CD4-positive, alpha-beta T cell treated with Interleukin-17A for 1 hour (primary cell): ENCODE data around the gene PODNL1.
"Not testable (repeated sequence)": the region's sequence is repeated elsewhere in the genome, so short reads cannot be mapped to it uniquely, and the experiment has no call there.

Experiments
- DNase-seq: peaks from one replicate; pipeline ENCODE4 v3.0.0-alpha.2; 2020

Gene PODNL1

DNA sequence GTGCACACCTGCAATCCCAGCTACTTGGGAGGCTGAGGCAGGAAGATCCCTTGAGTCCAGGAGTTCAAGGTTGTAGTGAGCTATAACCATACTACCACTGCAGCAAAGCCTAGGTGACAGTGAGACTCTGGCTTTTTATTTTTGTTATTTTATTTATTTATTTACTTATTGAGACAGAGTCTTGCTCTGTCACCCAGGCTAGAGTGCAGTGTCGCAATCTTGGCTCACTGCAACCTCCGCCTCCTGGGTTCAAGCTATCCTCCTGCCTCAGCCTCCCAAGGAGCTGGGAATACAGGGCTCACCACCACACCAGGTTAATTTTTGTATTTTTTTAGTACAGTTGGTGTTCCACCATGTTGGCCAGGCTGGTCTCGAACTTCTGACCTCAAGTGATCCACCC, 35.3 kb upstream of the PODNL1 start:
- DNase-seq: not testable (repeated sequence)

DNA sequence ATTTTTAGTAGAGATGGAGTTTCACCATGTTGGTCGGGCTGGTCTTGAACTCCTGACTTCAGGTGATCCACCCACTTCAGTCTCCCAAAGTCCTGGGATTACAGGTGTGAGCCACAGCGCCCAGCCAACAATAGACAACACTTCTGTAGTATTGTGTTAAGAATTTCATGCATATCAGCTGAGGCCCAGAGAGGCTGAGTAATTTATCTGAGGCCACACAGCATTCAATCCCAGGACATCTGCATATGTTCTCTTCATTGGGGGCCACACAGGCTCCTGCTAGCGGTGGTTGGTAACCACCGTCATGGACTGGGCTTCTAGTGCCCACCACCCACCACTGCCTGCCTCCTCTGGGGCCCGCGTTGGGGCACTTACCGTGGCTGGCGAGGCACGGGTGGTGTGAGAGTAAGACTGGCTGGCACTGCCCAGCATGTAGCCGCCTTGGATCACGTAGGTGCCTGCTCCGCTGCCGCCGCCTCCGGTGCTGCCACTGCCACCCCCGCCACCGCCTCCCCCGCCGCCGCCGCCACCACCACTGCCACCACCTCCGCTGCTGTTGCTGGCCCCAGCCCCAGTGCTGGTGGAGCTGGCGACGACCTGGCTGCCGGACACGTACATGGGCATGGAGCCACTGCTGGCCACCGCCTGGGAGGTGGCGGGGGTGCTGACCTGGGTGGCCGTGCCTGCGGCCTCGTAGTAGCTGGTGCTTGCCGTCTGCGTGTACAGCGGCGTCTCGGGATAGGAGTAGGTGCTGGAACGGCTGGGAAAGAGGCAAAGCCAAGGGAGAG, 34.3 kb upstream of the PODNL1 start:
- DNase-seq: no peak

DNA sequence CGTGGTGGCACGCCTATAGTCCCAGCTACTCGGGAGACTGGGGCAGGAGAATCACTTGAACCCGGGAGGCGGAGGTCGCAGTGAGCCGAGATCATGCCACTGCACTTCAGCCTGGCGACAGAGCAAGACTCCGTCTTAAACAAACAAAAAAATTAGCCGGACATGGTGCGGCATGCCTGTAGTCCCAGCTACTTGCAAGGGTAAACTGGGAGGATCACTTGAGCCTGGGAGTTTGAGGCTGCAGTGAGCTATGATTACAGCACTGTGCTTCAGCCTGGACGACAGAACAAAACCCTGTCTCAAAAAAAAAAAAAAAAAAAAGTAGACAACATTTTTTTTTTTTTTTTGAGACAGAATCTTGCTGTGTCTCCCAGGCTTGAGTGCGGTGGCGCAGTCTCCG, 33.7 kb upstream of the PODNL1 start:
- not testable (repeated sequence) for DNase-seq

DNA sequence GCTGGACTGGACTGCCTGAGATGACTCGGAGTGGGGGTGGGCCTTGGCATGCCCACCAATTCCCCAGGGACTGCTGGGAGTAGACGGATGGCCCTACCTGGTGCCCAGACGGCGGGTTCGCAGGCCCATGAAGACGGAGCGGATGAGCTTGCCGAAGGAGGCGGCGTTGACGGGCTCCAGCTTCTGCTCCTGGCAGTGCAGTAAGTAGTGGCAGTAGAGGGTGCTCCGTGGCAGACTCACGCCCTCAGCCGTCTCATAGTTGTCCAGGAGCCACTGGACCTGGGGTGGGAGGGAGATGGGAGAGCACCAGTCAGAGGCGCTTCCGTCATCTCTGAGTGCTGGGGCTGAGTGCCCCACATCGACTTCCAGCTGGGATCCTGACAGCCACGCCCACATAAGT, 31.7 kb upstream of the PODNL1 start:
- DNase-seq: no peak

DNA sequence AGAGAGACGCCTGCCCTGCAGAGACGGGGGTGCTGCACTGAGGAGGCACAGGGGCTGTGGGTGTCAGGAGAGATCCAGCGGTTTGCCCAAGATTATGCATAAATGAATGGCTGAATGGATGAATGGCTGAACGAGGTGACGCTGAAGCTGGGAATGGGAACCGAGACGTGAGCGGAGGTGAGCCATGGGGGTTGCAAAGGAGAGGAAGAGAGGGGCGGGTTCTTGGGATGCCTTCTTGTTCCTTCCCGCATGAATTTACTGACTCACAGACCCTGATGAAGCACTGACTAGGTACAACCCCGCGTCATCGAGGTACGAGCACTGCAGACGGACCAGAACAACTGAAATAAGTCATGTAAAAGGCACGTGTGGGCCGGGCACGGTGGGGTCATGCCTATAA, 30.8 kb upstream of the PODNL1 start:
- DNase-seq: no peak

DNA sequence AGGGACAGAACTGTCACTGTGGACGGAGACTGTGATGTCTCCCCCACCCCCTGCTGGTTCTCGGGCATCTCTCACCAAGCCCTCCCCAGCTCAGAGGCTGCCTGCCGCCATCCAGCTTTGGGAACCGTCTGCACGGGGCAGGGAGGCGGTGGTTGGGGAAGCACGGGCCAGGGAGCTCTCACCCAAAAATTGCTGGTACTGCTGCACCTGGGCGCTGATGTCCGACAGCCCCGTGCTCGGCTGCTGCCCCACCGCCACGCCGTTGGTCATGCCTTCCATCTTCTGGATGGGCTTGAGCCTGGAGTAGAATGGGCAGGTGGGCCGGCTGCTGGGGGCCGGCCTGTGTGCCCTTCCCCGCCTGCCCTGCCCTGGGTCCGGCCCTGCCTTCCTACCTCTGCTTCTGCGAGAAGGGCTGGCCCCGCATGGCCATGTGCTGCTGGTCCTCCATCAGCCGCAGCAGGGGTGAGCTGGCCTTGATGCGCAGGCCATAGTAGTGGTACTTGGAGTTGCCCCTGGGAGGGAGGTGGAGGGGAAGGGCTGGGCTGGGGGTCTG, 30.2 kb upstream of the PODNL1 start:
- no peak for DNase-seq

DNA sequence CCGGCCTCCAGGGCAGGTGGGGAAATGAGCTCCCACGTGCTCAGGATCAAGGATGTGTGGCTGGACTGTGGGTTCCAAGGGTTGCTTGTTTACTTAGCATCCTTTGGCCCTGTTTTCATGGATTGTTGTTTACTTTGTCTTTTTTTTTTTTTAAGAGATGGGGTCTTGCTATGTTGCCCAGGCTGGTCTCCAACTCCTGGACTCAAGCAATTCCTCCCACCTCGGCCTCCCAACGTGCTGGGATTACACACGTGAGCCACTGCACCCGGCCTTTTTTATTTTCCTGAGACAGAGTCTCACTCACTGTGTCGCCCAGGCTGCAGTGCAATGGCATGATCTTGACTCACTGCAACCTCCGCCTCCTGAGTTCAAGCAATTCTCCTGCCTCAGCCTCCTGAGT, 29.0 kb upstream of the PODNL1 start:
- DNase-seq: not testable (repeated sequence)

DNA sequence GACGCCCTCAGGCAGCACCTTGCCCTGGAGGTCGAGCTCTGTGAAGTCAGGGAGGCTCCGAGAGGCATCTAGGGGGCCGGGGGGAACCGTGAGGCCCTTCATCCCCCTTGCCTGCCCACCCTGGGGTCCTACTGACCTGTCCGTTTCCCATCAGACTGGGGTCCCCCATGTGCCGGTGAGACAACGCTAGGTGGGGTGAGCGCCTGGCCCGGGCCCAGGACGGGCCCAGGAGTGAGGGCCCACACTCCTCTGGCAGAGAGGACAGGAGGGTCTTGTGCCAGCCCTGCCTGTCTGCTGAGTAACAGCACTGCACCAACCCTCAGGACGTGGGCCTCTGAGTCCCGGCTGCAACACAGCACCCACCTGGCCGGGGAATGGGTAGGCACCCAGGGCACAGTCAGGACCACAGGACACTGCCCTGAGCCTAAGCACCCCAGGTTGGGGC, 28.5 kb upstream of the PODNL1 start:
- DNase-seq: no peak

DNA sequence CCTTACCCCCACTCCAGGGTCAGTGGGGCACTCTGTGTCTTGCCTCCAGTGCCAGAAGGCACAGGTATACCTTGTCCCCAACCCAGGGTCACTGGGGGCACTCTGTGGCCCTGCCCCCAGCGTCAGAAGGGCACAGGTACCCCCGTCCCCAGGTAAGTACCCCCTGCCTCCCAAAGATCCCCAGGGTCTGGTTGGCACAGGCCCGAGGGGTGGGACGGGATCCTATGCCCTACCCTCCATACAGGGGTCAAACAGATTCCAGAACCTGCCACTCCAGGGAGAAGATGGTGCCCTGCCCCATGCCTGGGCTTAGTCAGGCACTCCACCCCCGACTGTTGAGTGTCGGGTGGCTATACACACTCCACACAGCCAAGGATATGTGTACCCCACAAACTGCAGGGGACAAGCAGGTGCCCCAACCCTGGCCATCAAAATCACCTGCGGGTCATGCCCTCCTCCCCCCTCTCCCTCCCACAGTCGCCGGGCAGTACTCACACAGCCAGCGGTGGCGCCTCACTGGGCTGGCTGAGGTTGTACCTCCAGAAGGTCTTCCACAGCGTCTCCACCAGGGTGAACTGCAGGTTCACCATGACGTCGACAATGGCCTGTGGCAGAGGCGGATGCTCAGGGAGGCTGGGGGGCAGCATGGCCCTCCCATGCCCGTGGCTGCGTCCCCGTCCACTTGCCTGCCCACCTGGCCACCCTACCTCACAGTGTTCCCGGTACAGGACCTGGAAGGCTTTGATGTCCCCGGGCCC, 27.9 kb upstream of the PODNL1 start:
- DNase-seq: no peak

DNA sequence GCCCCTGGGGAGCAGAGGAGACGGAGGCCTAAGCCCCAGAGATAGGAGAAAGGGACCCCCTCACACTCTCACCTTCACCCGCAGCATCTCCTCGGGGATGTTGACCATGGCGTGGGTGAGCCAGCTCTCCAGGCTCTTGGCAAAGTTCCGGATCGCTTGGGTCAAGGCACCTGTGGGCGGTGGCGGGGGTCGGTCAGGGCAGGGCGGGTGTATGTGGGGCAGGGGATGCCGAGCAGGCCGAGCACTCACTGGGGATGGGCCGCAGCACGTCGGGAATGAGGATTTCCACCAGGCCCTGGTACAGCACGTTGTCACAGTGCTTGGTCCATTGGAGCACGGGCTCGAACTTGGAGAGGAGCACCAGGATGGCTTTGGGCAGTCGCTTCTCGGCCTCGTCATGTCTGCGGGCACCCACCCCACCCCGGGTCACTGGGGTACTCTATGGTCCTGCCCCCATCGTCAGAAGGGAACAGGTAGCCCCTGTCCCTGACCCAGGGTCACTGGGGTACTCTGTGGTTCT, 27.2 kb upstream of the PODNL1 start:
- no peak for DNase-seq

DNA sequence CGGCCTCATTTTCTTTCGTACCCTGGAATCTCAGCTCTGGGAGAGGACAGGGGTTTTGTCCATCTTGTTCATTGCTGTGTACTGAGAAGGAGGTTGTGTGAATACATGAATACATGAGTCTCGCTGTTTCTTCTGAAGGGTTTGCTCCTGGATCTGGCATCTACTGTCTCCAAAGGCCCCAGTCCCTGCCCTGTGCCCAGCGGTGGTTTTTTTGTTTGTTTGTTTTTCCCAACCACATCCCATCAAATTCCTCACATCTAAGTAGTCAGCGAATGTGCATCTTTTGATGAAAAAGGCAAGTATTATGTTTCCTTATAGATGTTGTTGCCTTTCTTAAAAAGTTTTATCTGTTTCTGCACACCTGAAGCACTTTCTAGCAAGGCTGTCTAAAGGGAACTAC, 26.6 kb upstream of the PODNL1 start:
- no peak for DNase-seq

DNA sequence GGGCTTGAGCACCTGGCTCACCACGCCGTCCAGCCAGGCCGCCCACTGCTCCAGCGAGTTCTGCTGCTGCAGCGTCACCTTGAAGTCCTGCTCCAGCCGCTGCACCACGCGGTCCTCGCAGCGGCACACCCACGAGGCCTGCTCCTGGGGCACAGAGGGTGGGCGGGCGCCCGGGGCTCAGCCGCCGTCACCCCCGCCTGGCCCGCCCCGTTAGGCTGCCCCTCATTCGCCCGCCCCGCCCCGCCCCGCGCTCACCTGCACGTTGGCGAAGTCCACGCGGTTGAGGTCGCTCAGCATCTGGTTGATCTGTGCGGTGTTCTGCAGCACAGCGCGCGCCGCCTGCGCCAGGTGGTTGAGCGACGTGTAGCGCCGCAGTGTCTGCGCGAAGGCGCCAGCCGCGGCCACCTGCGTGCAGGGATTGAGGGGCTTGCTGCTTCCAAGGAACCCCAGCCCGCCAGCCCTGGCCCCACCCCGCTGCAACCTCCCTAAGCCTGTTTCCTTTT, 25.4 kb upstream of the PODNL1 start:
- DNase-seq: no peak

DNA sequence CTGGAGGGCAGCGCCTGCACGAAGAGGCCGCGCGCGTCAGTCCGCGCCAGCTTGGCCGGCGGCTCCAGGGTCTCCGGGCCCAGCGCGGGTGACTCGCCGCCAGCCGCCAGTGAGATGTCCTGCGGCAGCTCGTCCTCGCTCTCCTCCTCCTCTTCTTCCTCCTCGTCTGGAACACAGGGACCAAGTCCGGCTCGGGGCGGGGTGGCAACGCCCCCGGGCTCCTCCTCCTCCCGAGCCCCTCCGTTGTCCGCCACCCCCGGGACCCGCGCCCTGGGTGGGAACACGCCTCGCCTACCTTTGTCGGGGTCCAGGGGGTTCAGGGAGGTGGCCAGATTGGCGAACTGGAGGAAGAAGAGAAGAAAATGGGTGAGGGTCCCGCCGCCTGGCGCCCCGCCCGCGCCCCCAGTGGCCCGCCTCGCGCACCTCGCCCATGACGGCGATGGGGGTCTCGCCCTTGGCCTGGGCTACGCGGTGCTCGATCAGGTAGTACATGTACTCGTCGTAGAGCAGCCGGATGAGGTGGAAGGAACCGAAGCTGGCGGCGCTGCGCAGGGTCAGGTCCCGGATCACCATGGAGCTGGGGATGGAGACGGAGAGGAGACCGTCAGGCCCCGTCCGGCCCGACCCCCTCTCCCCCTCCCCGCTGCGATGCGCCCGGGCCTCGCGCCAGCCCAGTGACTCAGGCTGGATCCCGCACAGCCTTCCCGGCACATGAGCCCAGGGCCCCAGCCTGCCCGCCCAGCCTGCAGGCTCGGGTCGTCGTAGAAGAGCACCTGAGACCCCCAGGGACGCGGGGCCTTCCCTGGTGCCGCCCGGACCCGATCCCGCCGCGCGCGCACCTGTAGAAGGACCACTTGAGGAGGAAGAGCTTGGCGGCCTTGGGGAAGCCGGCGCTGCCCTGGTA, 24.7 kb upstream of the PODNL1 start:
- DNase-seq: no peak

DNA sequence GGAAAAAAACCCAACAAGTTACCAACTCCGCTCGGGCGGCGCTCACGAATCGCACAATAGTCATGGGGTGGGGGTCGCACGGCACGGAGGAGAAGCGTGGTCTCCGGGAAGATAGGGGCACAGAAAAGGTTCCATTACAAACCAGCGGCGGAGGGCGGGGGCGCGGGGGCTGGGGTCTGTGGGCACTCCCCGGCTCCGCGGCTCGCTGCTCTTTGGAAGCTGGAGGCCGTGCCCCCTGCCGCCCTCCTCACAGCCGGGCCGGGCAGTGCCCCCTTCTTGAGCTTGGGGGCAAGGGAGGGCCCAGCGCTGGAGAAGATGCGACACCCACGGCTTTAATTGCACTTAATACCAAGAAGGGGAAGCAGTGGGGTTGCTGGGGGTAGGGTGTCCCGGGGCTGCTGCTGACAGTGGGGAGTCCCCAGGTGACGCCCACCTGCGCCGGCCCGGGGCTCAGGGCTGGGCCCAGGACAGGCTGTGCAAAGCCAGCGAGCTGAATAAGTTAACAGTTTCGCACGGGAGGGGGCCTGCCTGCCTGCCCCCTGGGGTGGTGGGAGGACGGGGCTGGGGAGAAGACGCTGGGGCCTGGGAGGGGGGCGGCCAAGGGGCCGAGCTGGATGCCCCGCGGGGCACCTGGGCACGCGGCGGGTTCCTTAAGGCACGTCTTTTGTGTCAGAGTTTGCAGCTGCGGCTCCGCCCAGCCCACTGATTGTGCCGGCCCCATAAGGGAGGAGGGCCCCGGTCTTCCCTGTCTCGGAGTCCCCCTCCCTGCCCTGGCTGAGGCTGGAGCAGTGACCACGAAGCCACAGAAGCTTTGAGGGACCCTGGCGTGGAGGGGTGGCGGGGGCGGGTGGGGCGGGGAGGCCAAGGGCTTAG, 23.8 kb upstream of the PODNL1 start:
- no peak for DNase-seq

DNA sequence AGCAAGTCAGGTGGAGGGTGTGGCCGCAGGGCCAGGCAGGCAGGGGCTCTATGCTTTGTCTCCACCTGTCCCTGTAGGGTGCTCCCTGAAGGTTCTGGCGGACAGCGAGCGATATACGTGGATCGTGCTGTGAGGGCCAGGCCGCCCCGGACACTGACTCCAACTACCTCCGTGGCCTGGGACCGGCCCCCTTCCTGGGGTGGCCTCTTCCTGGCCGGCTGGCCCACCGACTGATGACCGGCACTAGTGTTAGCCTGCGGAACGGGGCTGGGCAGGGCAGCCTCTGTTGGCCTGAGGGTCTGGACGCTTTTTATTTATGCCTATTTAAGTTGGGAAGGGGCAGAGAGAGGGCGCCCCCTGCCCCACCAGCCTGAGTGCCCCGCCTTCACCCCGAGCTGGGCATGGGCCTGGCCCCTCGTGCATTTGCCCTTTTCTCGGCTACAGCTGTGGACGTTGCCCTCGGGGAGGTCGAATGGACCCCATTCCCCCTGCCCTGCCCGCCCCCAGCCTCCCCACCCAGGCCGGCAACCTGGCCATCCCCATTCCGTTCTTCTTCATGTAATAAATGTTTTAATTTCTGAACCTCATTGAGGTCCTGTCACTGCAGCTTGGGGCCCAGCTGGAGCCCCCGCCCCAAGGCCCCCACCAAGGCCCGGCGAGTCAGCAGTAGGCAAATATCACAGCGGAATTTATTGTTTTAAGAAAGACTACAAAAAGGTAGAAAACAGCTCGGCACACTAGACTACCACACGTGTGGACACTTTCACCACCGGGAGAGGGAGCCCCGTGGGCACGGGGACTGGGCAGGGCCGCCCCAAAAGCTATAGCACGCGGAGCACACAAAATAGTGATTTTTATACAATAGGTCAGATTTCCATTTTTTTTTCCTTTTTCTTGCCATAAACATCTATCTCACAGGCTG, 22.9 kb upstream of the PODNL1 start:
- no peak for DNase-seq

DNA sequence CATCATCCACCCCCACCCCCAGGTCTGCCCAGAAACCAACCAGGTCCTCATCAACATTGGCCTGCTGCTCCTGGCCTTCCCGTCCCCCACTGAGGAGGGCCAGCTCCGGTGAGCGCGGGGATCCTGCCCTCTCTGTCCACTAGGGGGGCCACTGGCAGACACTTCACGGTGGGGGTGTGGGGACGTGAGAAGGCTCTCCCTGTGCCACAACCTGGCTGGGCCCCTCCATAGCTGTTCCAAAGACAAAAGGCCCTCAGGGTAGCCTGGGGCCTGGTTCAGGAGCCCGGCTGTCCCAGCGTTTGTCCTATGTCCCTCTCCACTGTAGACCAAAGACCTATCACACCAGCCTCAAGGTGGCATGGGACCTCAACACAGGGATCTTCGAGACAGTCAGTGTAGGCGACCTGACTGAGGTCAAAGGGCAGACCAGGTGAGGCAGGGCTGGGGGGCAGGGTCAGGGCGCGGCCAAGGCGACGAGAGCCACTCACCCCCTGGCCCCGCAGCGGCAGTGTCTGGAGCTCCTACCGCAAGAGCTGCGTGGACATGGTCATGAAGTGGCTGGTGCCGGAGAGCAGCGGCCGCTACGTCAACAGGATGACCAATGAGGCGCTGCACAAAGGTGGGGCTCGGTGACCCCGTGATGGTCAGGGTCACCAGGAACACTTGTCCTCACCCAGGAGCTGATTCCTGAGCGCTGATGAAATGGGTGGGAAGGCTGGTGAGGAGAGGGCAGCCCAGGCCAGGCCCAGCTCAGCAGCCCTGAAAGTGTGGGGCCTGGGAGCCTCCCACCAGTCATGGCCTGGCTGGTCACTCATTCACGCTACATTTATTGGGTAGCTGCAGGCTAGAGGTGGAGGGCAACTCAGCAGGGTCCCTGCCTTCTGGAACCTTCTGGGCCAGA, 22.0 kb upstream of the PODNL1 start:
- DNase-seq: peak; percentile 36

DNA sequence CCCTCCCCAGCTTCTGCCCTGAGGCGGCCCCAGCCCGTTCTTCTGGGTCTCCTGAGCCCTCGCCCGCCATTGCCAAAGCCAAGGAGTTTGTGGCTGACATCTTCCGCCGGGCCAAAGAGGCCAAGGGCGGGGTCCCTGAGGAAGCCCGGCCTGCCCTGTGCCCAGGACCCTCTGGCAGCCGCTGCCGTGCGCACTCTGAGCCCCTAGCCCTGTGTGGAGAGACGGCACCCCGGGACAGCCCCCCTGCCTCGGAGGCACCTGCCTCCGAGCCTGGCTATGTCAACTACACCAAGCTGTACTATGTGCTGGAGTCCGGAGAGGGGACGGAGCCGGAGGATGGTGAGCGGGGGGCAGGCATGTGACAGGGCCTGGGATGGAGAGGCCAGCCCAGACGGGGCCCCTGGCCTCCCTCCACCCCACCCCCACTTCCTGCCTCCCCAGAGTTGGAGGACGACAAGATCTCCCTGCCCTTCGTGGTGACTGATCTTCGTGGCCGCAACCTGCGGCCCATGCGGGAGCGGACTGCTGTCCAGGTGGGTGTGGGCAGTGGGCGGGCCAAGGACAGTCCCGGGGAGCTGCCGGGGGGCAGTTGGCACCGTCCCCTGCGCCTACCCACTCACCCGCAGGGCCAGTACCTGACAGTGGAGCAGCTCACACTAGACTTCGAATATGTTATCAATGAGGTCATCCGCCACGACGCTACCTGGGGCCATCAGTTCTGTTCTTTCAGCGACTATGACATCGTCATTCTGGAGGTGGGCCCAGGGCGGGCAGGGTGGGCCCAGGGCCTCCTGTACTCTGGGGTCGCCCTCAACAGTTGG, 21.1 kb upstream of the PODNL1 start:
- DNase-seq: no peak

DNA sequence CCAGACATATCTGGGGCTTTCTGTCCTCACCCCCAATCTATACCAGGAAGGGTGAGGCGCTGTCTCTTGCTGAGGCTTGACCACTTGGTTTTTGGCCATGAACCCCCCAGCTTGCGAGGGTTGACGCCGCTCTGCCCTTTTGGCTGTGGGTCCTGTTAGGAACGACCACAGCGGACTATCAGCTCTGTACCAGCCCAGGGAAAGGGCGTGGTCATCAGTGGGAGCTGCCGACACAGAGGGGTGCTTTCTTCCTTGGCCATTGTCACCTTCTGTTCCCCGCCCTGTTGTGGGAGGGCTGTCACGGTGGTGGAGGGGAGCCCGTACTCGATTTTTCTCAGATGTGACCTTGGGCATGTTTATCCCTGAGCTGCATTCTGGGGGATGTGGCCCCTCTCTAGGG, 19.8 kb upstream of the PODNL1 start:
- no peak for DNase-seq
